ENCODE results near the gene METTL14.
"Not testable (repeated sequence)": the region's sequence is repeated elsewhere in the genome, so short reads cannot be mapped to it uniquely, and the experiment has no call there.

Gene METTL14

GRCh38 chr4:118684873-118685811, at the start of gene METTL14:
Gene METTL14 (plus strand): TSS chr4:118685392. CDS start chr4:118685535, 143 bp downstream.
- Mint-ChIP-seq H3K27ac (peak within 1 kb of the TSS; percentile 90), H3K9me3 (no peaks in the 10 kb centered on the region), H3K36me3 (ENCODE audit: low read depth) (peaks cover 34% of the 10 kb centered on the region)

GRCh38 chr4:118636126-118636525, 49.1 kb upstream of the METTL14 start:
- H3K27me3 Mint-ChIP-seq; intact Hi-C loops (cut with micrococcal nuclease); H3K4me3 Mint-ChIP-seq; H3K27ac Mint-ChIP-seq; H3K9me3 Mint-ChIP-seq; H3K4me1 Mint-ChIP-seq (ENCODE audit: low read depth): not testable (repeated sequence)
- peaks cover 44% of the 10 kb centered on the region for H3K36me3 Mint-ChIP-seq (ENCODE audit: low read depth)

More at GRCh38 chr4:118684873-118685811, at the start of gene METTL14:
- peak within 1 kb of the TSS; percentile 96 for H3K4me3 Mint-ChIP-seq
- H3K4me1 Mint-ChIP-seq (ENCODE audit: low read depth) = no peaks in the 10 kb centered on the region
- intact Hi-C loops (cut with micrococcal nuclease) = loop anchor here (1.0 to 5.0 kb wide), 3 partner anchors 94 to 408 kb away; no protein-coding TSS in a partner anchor
- peaks cover 2% of the 10 kb centered on the region for H3K27me3 Mint-ChIP-seq

- H3K4me3 Mint-ChIP-seq; H3K4me1 Mint-ChIP-seq (ENCODE audit: low read depth); intact Hi-C loops (cut with micrococcal nuclease); H3K27ac Mint-ChIP-seq; H3K36me3 Mint-ChIP-seq (ENCODE audit: low read depth); H3K9me3 Mint-ChIP-seq; H3K27me3 Mint-ChIP-seq: not testable (repeated sequence)
These were observed 20.5 kb upstream of the METTL14 start for GRCh38 chr4:118664665-118665064.

GRCh38 chr4:118669220-118669619, 16.0 kb upstream of the METTL14 start:
- H3K4me1 Mint-ChIP-seq (ENCODE audit: low read depth); H3K27ac Mint-ChIP-seq; intact Hi-C loops (cut with micrococcal nuclease); H3K27me3 Mint-ChIP-seq; H3K9me3 Mint-ChIP-seq; H3K36me3 Mint-ChIP-seq (ENCODE audit: low read depth); H3K4me3 Mint-ChIP-seq: not testable (repeated sequence)

GRCh38 chr4:118670968-118671367, 14.2 kb upstream of the METTL14 start:
- H3K4me1 Mint-ChIP-seq (ENCODE audit: low read depth); H3K36me3 Mint-ChIP-seq (ENCODE audit: low read depth); H3K9me3 Mint-ChIP-seq; intact Hi-C loops (cut with micrococcal nuclease); H3K27me3 Mint-ChIP-seq; H3K4me3 Mint-ChIP-seq; H3K27ac Mint-ChIP-seq: not testable (repeated sequence)

GRCh38 chr4:118676128-118676527, 9.1 kb upstream of the METTL14 start:
- Mint-ChIP-seq H3K27ac (no peak overlapping the region), H3K9me3 (no peaks in the 10 kb centered on the region), H3K27me3 (peaks cover 1% of the 10 kb centered on the region), H3K4me1 (ENCODE audit: low read depth) (no peaks in the 10 kb centered on the region), H3K4me3 (no peak overlapping the region), H3K36me3 (ENCODE audit: low read depth) (no peaks in the 10 kb centered on the region)
- intact Hi-C loops (cut with micrococcal nuclease) = no loop called here

- no peaks in the 10 kb centered on the region for H3K9me3 Mint-ChIP-seq
- H3K4me3 Mint-ChIP-seq = no peak overlapping the region
- intact Hi-C loops (cut with micrococcal nuclease) = loop anchor here (5.0 kb wide), 1 partner anchor 404 kb away; no protein-coding TSS in a partner anchor
- H3K4me1 Mint-ChIP-seq (ENCODE audit: low read depth) = no peaks in the 10 kb centered on the region
- H3K27ac Mint-ChIP-seq = no peak overlapping the region
- H3K36me3 Mint-ChIP-seq (ENCODE audit: low read depth) = peaks cover 9% of the 10 kb centered on the region
- H3K27me3 Mint-ChIP-seq = peaks cover 3% of the 10 kb centered on the region
These were observed 4.4 kb upstream of the METTL14 start for GRCh38 chr4:118680808-118681207.

GRCh38 chr4:118682928-118683327, 2.3 kb upstream of the METTL14 start:
- H3K36me3 Mint-ChIP-seq (ENCODE audit: low read depth) = peaks cover 17% of the 10 kb centered on the region
- H3K27me3 Mint-ChIP-seq = peaks cover 3% of the 10 kb centered on the region
- H3K4me3 Mint-ChIP-seq = no peak overlapping the region
- intact Hi-C loops (cut with micrococcal nuclease) = loop anchor here (2.0 to 5.0 kb wide), 2 partner anchors 144 to 406 kb away; no protein-coding TSS in a partner anchor
- peak overlapping the region; percentile 26 for H3K27ac Mint-ChIP-seq
- no peaks in the 10 kb centered on the region for H3K4me1 Mint-ChIP-seq (ENCODE audit: low read depth)
- H3K9me3 Mint-ChIP-seq = no peaks in the 10 kb centered on the region

- Mint-ChIP-seq H3K36me3 (ENCODE audit: low read depth) (peaks cover 22% of the 10 kb centered on the region), H3K4me1 (ENCODE audit: low read depth) (no peaks in the 10 kb centered on the region), H3K4me3 (no peak overlapping the region), H3K27ac (peak overlapping the region; percentile 26), H3K9me3 (no peaks in the 10 kb centered on the region), H3K27me3 (peaks cover 2% of the 10 kb centered on the region)
- intact Hi-C loops (cut with micrococcal nuclease) = loop anchor here (2.0 to 5.0 kb wide), 2 partner anchors 145 to 406 kb away; no protein-coding TSS in a partner anchor
These were observed 1.7 kb upstream of the METTL14 start for GRCh38 chr4:118683513-118683912.

GRCh38 chr4:118703118-118703517, 17.9 kb downstream of the METTL14 start:
- Mint-ChIP-seq H3K4me3 (no peak overlapping the region), H3K4me1 (ENCODE audit: low read depth) (no peaks in the 10 kb centered on the region), H3K27ac (no peak overlapping the region), H3K36me3 (ENCODE audit: low read depth) (peaks cover 82% of the 10 kb centered on the region), H3K9me3 (no peaks in the 10 kb centered on the region), H3K27me3 (no peaks in the 10 kb centered on the region)
- intact Hi-C loops (cut with micrococcal nuclease) = loop anchor here (5.0 kb wide), 1 partner anchor 34 kb away; no protein-coding TSS in a partner anchor

GRCh38 chr4:118711052-118711451, 25.9 kb downstream of the METTL14 start:
- Mint-ChIP-seq H3K27me3 (no peaks in the 10 kb centered on the region), H3K27ac (no peak overlapping the region), H3K36me3 (ENCODE audit: low read depth) (peaks cover 71% of the 10 kb centered on the region), H3K9me3 (no peaks in the 10 kb centered on the region), H3K4me1 (ENCODE audit: low read depth) (no peaks in the 10 kb centered on the region), H3K4me3 (no peak overlapping the region)
- intact Hi-C loops (cut with micrococcal nuclease) = no loop called here

GRCh38 chr4:118712872-118713271, 27.7 kb downstream of the METTL14 start:
- Mint-ChIP-seq H3K27ac (no peak overlapping the region), H3K36me3 (ENCODE audit: low read depth) (peaks cover 59% of the 10 kb centered on the region), H3K9me3 (no peaks in the 10 kb centered on the region), H3K27me3 (no peaks in the 10 kb centered on the region), H3K4me3 (no peak overlapping the region), H3K4me1 (ENCODE audit: low read depth) (no peaks in the 10 kb centered on the region)
- intact Hi-C loops (cut with micrococcal nuclease) = no loop called here

- intact Hi-C loops (cut with micrococcal nuclease) = no loop called here
- H3K27me3 Mint-ChIP-seq = no peaks in the 10 kb centered on the region
These were observed 29.5 kb downstream of the METTL14 start for GRCh38 chr4:118714682-118715081.

GRCh38 chr4:118716304-118716703, 31.1 kb downstream of the METTL14 start:
- Mint-ChIP-seq H3K27me3 (no peaks in the 10 kb centered on the region), H3K4me3 (no peak overlapping the region), H3K36me3 (ENCODE audit: low read depth) (peaks cover 59% of the 10 kb centered on the region), H3K4me1 (ENCODE audit: low read depth) (no peaks in the 10 kb centered on the region), H3K27ac (no peak overlapping the region), H3K9me3 (no peaks in the 10 kb centered on the region)
- intact Hi-C loops (cut with micrococcal nuclease) = no loop called here

More at GRCh38 chr4:118714682-118715081, 29.5 kb downstream of the METTL14 start:
- H3K9me3 Mint-ChIP-seq = no peaks in the 10 kb centered on the region
- H3K4me3 Mint-ChIP-seq = no peak overlapping the region
- no peak overlapping the region for H3K27ac Mint-ChIP-seq
- H3K4me1 Mint-ChIP-seq (ENCODE audit: low read depth) = no peaks in the 10 kb centered on the region
- peaks cover 57% of the 10 kb centered on the region for H3K36me3 Mint-ChIP-seq (ENCODE audit: low read depth)
